SU-DHL-6 (cell line): ENCODE results near the gene FBXO11.

Experiments
- EZH2phosphoT487 ChIP-seq: fragments of 200-600 bp; sonication (generic), shearing (Covaris generic); conservative IDR thresholded peaks from 2 replicates; pipeline ENCODE4 v1.6.1; 2018; ENCODE audit warnings: mild to moderate bottlenecking, antibody characterized with exemption, low read length, moderate library complexity, mixed read lengths
- TF ChIP-seq, protein P1 (sequence below): fragments of 200-600 bp; sonication (generic); IDR thresholded peaks from one replicate; pipeline ENCODE4 v1.5.1; 2017; ENCODE audit warnings: antibody characterized with exemption, mild to moderate bottlenecking, low read length, moderate library complexity; ENCODE audit not compliant: insufficient read depth, poor library complexity, severe bottlenecking

DNA sequence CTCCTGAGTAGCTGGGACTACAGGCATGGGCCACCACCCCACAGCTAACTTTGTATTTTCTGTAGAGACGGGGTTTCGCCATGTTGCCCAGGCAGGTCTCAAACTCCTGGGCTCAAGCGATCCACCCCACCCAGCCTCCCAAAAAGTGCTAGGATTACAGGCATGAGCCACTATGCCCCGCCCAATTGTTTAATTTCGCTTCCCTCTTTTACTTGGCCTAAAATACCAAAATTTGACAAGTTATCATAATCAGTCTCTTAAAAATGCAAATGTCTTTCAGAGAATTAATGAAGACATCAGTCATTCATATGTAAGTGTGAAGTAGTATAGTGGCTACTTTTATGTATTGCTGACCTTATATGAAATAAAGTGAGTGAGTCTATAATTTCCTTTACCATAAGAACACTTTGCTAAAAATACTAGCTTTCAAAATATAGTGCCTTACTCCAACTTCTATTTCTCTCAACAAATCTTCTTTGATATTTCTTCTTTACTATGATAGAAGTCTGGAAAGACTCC lies 9.8 kb downstream of the FBXO11 start:
- TF ChIP-seq, protein P1, sequence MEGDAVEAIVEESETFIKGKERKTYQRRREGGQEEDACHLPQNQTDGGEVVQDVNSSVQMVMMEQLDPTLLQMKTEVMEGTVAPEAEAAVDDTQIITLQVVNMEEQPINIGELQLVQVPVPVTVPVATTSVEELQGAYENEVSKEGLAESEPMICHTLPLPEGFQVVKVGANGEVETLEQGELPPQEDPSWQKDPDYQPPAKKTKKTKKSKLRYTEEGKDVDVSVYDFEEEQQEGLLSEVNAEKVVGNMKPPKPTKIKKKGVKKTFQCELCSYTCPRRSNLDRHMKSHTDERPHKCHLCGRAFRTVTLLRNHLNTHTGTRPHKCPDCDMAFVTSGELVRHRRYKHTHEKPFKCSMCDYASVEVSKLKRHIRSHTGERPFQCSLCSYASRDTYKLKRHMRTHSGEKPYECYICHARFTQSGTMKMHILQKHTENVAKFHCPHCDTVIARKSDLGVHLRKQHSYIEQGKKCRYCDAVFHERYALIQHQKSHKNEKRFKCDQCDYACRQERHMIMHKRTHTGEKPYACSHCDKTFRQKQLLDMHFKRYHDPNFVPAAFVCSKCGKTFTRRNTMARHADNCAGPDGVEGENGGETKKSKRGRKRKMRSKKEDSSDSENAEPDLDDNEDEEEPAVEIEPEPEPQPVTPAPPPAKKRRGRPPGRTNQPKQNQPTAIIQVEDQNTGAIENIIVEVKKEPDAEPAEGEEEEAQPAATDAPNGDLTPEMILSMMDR = no peak
- no peak for TF ChIP-seq EZH2phosphoT487
